ENCODE data around the gene CEP112.
A peak's percentile ranks its signal among the peaks of the same experiment; 100 is the strongest.

CEP112 gene

DNA sequence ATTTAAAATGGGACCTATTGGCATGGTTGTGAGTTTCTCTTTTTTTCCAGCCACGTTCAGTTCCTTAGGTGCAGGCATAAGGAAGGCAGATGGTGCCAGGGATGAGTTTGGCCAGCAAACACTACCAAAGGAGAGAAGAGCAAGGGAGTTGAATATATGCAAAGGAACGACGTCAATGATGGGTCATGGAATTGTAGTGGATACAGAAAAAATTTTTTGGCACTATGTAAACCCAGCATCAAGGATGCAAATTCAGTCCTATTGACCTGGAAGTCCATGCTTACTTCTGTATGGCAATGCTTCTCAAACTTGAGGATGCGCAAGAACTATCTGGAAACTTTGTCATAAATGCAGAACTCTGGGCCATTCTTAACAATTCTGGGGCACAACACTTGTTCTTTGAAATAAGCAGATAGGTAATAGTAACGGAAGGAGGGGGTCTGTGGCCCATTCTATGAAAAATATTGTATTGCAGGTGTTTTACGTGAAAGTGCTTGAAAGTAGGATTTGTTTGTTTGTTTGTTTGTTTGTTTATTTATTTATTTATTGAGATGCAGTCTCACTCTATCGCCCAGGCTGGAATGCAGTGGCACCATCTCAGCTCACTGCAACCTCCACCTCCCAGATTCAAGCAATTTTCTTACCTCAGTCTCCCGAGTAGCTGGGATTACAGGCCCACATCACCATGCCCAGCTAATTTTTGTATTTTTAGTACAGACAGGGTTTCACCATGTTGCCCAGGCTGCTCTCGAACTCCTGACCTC lies 19.3 kb upstream of the CEP112 start:
- no peak for DNase-seq (ENCODE audit: low read depth in 4 of 4, low spot score in 1 of 4)

GRCh38 chr17:66210208-66210574 lies 18.3 kb upstream of the CEP112 start:
- no peak for DNase-seq (ENCODE audit: low read depth in 4 of 4, low spot score in 1 of 4)

DNA sequence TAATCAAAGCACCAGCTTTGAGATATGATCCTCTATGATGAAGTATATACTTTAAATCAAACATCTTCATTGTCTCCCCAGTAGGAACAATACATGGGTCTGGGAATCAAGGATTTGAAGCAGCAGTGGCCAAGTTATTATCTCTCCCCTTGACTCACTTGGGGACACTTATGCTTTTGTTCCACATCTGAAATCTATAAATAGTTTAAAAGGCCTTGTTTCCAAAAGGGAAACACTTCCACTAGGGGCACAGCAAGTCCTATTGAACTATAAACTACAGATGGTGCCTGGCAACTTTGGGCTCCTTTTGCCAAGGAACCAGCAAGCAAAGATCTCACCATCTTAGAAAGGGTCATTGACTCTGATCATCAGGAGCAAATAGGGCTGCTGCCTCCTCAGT lies 16.0 kb upstream of the CEP112 start:
- DNase-seq (ENCODE audit: low read depth in 4 of 4, low spot score in 1 of 4) = no peak

GRCh38 chr17:66203274-66204015 lies 11.5 kb upstream of the CEP112 start:
- DNase-seq (ENCODE audit: low read depth in 4 of 4, low spot score in 1 of 4) = no peak

- peak in 3 of 4 experiments; percentile 9 to 42 (median 34) for DNase-seq (ENCODE audit: low read depth in 4 of 4, low spot score in 1 of 4)
Observed at GRCh38 chr17:66200685-66201092, 8.8 kb upstream of the CEP112 start.

GRCh38 chr17:66198242-66198641 lies 6.3 kb upstream of the CEP112 start:
- no peak for DNase-seq (ENCODE audit: low read depth in 4 of 4, low spot score in 1 of 4)

GRCh38 chr17:66192378-66192687 lies 400 bp upstream of the CEP112 start:
- no peak for DNase-seq (ENCODE audit: low read depth in 4 of 4, low spot score in 1 of 4)

- no peak for DNase-seq (ENCODE audit: low read depth in 4 of 4, low spot score in 1 of 4)
Observed at GRCh38 chr17:66190738-66191592, 968 bp downstream of the CEP112 start.

DNA sequence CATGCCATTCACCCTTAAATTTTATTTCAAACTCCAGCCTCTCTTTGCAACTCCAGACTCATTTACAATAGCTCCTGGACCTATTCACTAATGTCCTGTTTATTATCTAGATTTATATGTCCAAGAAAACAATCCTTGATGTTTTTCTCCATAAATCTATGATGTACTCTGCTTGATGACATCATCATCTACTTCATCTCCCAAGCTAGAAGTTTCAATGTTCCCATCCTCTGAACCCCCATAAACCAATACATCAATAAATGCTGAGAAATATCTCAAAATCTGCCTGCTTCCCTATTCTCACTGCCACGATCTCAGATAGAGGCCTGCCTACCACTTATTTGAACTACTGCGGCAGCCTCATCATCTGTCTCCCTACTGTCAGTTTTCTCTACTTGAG lies 4.2 kb downstream of the CEP112 start:
- no peak for DNase-seq (ENCODE audit: low read depth in 4 of 4, low spot score in 1 of 4)

DNA sequence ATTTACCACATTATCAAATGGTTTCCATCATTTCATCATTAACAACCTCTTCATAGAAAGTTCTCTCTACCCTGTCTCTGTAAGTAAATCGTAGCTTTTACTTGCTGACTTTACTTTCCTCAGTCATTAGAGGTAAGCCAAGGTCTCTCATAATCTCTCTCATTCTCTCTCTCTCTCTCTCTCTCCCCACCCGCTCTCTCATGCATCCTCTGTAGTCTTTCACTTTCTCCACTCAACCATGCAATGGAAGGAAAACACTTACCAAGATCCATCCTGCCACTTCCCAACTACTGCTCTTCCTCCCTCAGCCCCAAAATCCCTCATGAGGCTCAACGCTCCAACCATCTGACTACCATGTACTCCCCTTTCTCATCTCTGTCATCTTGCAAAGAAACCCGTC lies 6.1 kb downstream of the CEP112 start:
- no peak for DNase-seq (ENCODE audit: low read depth in 4 of 4, low spot score in 1 of 4)

DNA sequence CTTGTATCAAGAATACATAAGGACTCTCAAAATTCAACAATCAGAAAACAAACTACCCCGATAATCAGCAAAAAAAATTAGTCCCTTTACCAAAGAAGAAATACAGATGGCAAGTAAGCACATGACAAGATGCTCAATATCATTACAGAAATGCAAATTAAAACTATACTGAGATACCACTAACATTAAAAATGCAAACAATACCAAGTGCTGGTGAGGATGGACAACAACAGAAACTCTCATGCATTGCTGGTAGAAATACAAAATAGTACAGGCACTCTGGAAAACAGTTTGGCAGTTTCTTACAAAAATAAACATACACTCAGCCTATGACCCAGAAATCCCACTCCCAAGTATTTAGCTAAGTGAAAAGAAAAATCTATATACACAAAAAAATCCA lies 7.5 kb downstream of the CEP112 start:
- DNase-seq (ENCODE audit: low read depth in 4 of 4, low spot score in 1 of 4) = no peak

GRCh38 chr17:66183529-66183928 lies 8.4 kb downstream of the CEP112 start:
- no peak for DNase-seq (ENCODE audit: low read depth in 4 of 4, low spot score in 1 of 4)

DNA sequence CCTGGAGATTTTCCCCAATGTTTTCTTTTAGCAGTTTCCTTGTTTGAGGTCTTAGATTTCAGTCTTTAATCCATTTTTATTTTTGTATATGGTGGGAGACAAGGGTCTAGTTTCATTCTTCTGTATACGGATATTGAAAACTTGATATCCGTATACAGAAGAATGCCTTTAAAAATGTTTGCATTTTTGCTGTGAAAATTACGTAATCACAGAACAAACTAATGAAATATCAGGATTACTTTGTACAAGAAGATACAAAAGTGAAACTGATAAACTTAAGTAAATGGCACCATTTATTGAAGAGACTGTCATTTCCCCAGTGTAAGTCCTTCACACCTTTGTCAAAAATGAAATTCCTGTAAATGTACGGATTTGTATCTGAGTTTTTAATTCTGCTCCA lies 13.3 kb downstream of the CEP112 start:
- DNase-seq (ENCODE audit: low read depth in 4 of 4, low spot score in 1 of 4) = no peak

DNA sequence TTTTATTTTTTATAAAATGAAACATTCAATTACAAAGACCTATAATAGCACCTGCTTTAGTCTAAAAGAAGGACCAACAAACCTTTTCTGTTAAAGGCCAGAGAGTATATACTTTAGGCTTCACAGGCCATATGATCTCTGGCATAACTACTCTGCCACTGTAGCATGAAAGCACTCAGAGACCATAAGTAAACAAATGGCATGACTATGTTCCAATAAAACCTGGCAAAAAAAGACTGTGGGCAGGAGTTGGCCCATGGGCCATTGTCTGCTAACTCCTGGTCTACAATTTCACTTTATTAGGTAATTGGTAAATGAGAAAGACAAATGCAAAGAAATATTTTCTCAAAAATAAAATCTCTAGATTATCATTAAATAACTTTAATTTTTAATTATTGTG lies 14.9 kb downstream of the CEP112 start:
- DNase-seq (ENCODE audit: low read depth in 4 of 4, low spot score in 1 of 4) = no peak

- DNase-seq (ENCODE audit: low read depth in 4 of 4, low spot score in 1 of 4) = no peak
Observed at GRCh38 chr17:66175892-66176291, 16.0 kb downstream of the CEP112 start.

DNA sequence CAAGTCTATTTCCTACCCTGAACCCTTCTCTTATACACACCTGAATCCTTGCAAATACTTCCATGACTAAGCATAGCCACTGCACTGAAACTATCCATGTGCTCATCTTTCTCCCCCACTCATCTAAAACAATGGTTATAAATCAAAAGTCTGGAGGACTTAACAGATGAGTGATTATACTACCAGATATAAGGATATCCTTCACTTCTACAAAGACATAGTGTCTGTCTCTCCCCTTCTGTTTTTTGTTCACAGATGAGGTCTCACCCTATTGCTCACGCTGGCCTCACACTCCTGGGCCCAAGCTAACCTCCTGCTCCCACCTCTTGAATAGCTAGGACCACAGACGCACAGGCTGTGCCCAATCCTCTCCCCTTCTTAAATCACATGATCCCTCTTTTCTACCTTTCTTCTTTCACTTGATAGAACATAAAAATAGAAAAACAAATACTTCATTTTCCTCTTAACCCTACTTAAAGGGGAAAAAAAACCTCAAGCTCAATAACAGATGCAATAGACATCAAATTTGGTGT lies 19.2 kb downstream of the CEP112 start:
- DNase-seq (ENCODE audit: low read depth in 4 of 4, low spot score in 1 of 4) = no peak

DNA sequence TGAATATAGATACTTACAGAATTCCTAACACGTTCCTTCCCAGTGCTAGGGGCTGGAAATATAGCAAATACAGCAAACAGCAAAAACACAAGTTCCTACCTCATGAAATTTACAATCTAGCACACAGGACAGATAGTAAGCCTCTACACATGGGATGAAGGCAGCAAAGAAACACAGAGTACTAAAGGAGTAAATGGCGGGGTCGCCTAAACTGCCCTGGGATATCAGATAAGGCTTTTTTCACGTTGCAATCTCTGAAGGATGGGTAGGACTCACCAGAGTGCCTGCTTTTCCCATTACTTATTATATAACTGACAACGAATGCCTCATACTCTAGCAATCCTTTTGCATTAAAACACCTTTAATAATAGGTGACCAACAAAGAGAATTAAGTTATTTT lies 19.8 kb downstream of the CEP112 start:
- DNase-seq (ENCODE audit: low read depth in 4 of 4, low spot score in 1 of 4) = no peak

DNA sequence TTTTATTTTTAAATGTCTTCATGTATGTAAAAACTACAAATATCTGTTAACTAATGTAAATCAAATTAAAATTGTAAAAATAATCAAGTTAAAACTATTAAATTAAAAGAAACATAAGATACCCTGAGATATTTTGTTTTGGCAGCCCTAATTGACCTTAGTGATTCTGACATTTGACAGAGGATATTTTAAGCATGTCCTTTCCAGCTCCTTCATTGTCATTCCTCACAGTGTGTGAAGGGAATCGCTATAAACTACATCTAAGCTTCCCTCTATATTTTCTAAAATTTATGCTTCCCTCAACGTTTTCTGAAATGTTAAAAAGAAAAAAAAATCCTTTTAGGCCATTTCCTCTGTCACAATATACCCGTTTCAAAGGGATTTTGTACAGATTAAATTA lies 20.2 kb downstream of the CEP112 start:
- no peak for DNase-seq (ENCODE audit: low read depth in 4 of 4, low spot score in 1 of 4)

GRCh38 chr17:66171172-66171571 lies 20.8 kb downstream of the CEP112 start:
- DNase-seq (ENCODE audit: low read depth in 4 of 4, low spot score in 1 of 4) = no peak

GRCh38 chr17:66169839-66170238 lies 22.1 kb downstream of the CEP112 start:
- DNase-seq (ENCODE audit: low read depth in 4 of 4, low spot score in 1 of 4) = no peak

DNA sequence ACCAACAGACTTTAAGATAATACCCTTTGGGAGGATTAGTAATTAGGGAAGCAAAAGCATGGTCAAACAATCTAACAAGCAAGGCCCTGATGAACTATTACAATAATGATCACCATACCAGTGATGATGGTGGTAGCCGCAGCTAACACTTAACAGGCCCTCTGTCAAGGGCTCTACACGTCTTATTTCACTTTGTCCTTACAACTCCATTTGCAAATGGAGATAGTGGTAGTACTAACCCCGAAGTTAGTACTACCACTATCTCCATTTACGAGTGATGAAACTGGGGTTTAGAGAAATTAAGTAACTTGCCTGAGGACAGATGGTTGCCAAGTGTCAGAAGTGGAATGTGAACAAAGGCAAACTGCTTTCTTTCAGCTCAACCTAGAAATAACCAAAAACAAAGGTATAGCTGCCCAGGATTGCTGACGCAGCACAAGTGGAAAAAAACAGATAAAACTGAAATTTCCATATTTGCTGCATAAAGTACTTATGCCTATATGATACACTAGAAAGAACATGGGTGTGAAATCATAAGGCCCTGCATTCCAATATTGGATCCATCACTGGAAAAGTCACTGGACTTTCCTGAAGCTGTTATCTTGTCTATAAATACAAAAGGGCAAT lies 24.6 kb downstream of the CEP112 start:
- DNase-seq (ENCODE audit: low read depth in 4 of 4, low spot score in 1 of 4) = no peak

All from stimulated activated CD4-positive, alpha-beta T cell treated with anti-CD3 and anti-CD28 coated beads, Interleukin-1b, Interleukin-23, amount 100 ng/mL, for 24 hours (primary cell).